GM21381 (cell line): ENCODE data around the gene NLRP8.
"Not testable (repeated sequence)": the region's sequence is repeated elsewhere in the genome, so short reads cannot be mapped to it uniquely, and the experiment has no call there.

ENCODE experiments used
- ATAC-seq: cut with Tn5 transposase; IDR thresholded peaks from one replicate; pipeline ENCODE4 v1.9.1; 2021; ENCODE audit warnings: mild to moderate bottlenecking, moderate library complexity; ENCODE audit not compliant: unreplicated experiment

Gene NLRP8

GRCh38 chr19:55962186-55962585, 14.6 kb downstream of the NLRP8 start:
- ATAC-seq, result no peak

- ATAC-seq, result no peak
Measured at GRCh38 chr19:55973982-55974381, 26.4 kb downstream of the NLRP8 start.

- no peak for ATAC-seq
Measured at GRCh38 chr19:55980415-55980814, 32.8 kb downstream of the NLRP8 start.

- ATAC-seq, result no peak
Measured at GRCh38 chr19:55985254-55985653, 37.6 kb downstream of the NLRP8 start.

- ATAC-seq, result no peak
Measured at GRCh38 chr19:55986487-55986886, 38.9 kb downstream of the NLRP8 start, which contains the start of gene NLRP5. NLRP5 (plus strand) TSS chr19:55986775.

- no peak for ATAC-seq
Measured at GRCh38 chr19:55990831-55991230, 43.2 kb downstream of the NLRP8 start.

- ATAC-seq, result no peak
Measured at GRCh38 chr19:55993492-55993891, 45.9 kb downstream of the NLRP8 start.

- ATAC-seq, result no peak
Measured at GRCh38 chr19:56014765-56015164, 67.1 kb downstream of the NLRP8 start.

GRCh38 chr19:56015756-56016155, 68.1 kb downstream of the NLRP8 start:
- ATAC-seq, result no peak

GRCh38 chr19:56019325-56019724, 71.7 kb downstream of the NLRP8 start:
- not testable (repeated sequence) for ATAC-seq

GRCh38 chr19:56020355-56020975, 72.8 kb downstream of the NLRP8 start:
- not testable (repeated sequence) for ATAC-seq

- ATAC-seq, result no peak
Measured at GRCh38 chr19:56026769-56027168, 79.1 kb downstream of the NLRP8 start.
